Measurements from ENCODE around the gene ANKRD62.

ANKRD62 gene

DNA sequence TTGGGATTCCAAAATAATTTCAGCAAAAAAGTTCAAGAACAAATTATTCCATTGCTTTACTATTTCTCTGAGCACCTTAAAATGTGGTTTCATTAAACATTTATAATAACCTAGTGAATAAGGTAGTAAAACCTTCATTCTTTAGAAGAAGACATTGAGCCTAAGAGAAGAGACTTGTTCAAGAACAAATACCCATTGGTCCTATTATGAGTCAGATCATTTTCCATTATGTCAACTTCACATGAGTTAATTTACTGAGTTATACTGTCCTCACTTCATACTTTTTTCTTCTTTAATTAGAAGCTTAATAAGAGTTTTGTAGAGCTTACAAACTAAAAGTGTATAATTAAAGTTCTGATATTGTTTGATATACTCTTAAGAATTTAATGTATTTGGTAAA is 5.5 kb downstream of the ANKRD62 start:
- TF ChIP-seq, protein P1, sequence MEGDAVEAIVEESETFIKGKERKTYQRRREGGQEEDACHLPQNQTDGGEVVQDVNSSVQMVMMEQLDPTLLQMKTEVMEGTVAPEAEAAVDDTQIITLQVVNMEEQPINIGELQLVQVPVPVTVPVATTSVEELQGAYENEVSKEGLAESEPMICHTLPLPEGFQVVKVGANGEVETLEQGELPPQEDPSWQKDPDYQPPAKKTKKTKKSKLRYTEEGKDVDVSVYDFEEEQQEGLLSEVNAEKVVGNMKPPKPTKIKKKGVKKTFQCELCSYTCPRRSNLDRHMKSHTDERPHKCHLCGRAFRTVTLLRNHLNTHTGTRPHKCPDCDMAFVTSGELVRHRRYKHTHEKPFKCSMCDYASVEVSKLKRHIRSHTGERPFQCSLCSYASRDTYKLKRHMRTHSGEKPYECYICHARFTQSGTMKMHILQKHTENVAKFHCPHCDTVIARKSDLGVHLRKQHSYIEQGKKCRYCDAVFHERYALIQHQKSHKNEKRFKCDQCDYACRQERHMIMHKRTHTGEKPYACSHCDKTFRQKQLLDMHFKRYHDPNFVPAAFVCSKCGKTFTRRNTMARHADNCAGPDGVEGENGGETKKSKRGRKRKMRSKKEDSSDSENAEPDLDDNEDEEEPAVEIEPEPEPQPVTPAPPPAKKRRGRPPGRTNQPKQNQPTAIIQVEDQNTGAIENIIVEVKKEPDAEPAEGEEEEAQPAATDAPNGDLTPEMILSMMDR (IDR thresholded peaks at IDR 0.05; ENCODE audit: control insufficient read depth, extremely low read depth, insufficient read depth): no peak
- DNase-seq (ENCODE audit: low read depth): no peak
- no peak overlapping the region for H3K4me3 ChIP-seq (ENCODE audit: low read depth, low read length)

DNA sequence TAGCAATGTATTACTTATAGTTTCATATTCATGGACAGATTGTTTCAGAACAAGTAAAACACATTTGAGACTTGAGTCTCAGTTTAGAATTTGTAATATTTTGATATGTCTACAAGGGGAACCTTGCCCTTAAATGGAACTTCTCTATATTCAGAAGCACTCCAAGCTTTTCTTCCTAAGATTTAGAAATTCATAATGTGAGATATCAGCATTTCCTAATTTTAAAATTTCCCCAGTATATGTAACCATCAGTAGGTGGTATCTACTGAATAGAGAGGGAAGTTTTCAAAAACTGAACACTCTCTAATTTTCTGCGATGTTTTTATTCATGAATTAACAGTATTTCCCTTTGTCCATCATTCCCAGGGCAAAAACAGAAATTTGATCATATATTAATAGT is 7.6 kb downstream of the ANKRD62 start:
- H3K4me3 ChIP-seq (ENCODE audit: low read depth, low read length): no peak overlapping the region
- DNase-seq (ENCODE audit: low read depth): no peak
- TF ChIP-seq, protein P1 (IDR thresholded peaks at IDR 0.05; ENCODE audit: control insufficient read depth, extremely low read depth, insufficient read depth): no peak

DNA sequence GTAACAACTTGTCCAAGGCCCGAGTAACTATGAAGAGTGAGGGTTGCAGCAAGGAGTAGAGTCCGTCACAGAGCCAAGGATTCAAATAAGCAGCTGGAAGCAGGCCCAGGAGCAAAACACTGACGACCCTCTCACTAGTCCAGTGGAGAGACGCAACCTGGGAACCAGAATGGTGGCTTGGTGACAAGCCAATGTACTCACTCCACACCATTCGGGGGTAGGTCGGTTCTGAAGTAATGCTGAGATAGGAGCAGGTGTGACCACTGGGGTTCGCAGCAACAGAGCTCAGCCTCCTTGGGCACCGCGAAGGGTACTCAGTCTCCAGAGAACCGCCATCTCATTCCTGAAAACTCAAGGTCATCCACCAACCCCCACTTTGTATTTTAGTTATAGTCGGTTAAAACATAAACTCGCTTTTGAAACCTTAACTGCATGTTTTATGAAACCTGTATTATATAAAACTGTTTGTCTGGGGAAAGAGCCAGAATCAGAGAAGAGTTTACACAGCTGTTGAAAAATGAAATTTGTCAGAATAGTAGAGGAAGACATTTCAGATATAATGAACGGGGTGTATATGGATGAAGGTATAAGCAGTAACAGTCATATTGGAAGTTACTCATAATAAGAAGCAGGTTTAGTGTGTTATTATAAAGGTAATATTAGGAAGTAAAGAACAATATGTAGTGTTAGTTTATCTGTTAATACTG is 8.6 kb downstream of the ANKRD62 start:
- peak overlapping the region; percentile 14; the same call in 1 of the 2 replicates for H3K4me3 ChIP-seq (ENCODE audit: low read depth, low read length)
- TF ChIP-seq, protein P1 (IDR thresholded peaks at IDR 0.05; ENCODE audit: control insufficient read depth, extremely low read depth, insufficient read depth): no peak
- peak; percentile 59 for DNase-seq (ENCODE audit: low read depth)

DNA sequence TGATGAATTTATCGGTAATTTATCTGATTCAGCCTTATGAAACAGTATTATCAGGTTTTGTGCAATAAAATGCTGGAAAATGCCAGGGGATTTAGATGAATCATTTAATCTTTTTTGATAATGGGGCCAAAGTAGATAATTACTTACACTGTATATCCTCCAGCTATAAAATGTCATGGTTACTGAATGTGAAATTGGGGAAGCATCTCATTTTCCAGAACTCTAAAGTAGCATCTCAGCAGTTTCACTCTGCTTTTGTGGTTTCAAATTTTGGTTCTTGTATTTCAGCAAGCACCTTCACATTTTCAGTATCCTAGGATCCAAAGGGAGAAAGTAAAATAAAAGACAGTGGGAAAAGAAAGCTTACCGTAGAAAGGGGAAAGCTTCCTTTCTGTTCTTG is 12.8 kb downstream of the ANKRD62 start:
- H3K4me3 ChIP-seq (ENCODE audit: low read depth, low read length): no peak overlapping the region
- TF ChIP-seq, protein P1 (IDR thresholded peaks at IDR 0.05; ENCODE audit: control insufficient read depth, extremely low read depth, insufficient read depth): no peak
- DNase-seq (ENCODE audit: low read depth): no peak

DNA sequence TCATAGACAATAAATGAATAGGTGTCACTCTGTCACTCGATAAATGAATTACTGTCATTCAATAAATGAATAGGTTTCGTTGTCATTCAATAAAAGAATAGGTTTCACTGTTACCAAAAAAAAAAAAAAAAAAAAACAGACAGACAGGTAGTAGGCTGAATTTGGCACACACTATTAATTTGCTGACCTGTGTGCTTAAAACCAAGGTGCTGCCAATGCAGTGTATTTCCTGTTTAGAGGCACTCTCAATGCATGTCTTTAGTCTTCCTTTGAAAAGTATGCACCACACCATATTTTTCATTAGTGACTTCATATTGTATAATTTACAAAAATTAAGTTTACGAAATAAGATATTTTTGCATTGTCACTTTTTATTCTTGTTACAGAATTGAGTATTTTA is 16.2 kb downstream of the ANKRD62 start:
- DNase-seq (ENCODE audit: low read depth): no peak
- no peak overlapping the region for H3K4me3 ChIP-seq (ENCODE audit: low read depth, low read length)
- TF ChIP-seq, protein P1 (IDR thresholded peaks at IDR 0.05; ENCODE audit: control insufficient read depth, extremely low read depth, insufficient read depth): no peak

DNA sequence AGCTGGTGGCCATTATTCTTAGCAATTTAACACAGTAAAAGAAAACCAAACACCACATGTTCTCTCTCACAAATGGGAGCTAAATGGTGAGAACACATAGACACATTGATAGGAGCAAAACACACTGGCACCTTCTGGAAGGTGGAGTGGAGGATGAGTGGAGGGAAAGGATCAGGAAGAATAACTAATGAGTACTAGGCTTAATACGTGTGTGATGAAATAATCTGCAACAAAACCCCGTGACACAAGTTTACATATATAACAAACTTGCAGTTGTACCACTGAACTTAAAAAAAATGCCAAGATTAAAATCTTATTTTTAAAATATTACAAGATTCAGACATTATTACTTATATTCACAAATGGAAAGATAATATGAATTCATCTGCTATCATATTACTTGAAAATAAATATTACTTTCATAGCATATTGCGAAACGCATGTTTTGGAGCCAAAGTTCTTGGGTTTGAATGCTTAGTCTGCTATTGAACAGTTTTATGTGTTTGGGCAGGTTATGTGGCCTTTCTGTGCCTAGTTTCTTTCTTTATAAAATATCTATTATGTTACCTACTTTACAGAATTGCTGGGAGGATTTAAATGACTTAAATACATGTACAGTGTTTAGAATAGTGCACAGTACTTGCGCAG is 20.5 kb downstream of the ANKRD62 start:
- DNase-seq (ENCODE audit: low read depth): no peak
- no peak overlapping the region for H3K4me3 ChIP-seq (ENCODE audit: low read depth, low read length)
- TF ChIP-seq, protein P1 (IDR thresholded peaks at IDR 0.05; ENCODE audit: control insufficient read depth, extremely low read depth, insufficient read depth): no peak

All from LNCaP clone FGC (cell line).